GM23338 (cell line): ENCODE measurements around the gene KCND2. TPM values are rescaled to one million over a fixed set of nuclear protein-coding genes. Genes with fewer than 3 reads are reported as not detected.

Source experiments
- ATAC-seq: fragments of 200-7000 bp; cut with Tn5 transposase; 3 replicates; pipeline ENCODE4 v1.9.1; 2020
- DNase-seq: peaks from one replicate; pipeline ENCODE4 v3.0.0-alpha.2; 2015; ENCODE audit warnings: low spot score
- H2AFZ ChIP-seq: fragments of 200-600 bp; sonication (generic); 2 replicates; pipeline ENCODE4 v1.8.0; 2016; ENCODE audit warnings: antibody characterized with exemption, mild to moderate bottlenecking, moderate library complexity
- H3F3A ChIP-seq: fragments of 200-600 bp; sonication (generic); replicated peaks from 2 replicates; pipeline ENCODE4 v1.8.0; 2017; ENCODE audit warnings: antibody characterized with exemption, mixed run types, low read depth
- H3K27ac ChIP-seq: fragments of 200-600 bp; sonication (generic); 2 replicates; pipeline ENCODE4 v1.6.1; 2016; ENCODE audit warnings: low read depth
- H3K27me3 ChIP-seq: fragments of 200-600 bp; sonication (generic); 2 replicates; pipeline ENCODE4 v1.8.0; 2016; ENCODE audit warnings: mild to moderate bottlenecking, mixed run types, moderate library complexity; ENCODE audit not compliant: insufficient read depth
- H3K36me3 ChIP-seq: fragments of 200-600 bp; sonication (generic); 2 replicates; pipeline ENCODE4 v1.8.0; 2016; ENCODE audit warnings: mild to moderate bottlenecking; ENCODE audit not compliant: insufficient read depth
- H3K4me1 ChIP-seq: fragments of 200-600 bp; sonication (generic); 2 replicates; pipeline ENCODE4 v1.8.0; 2016; ENCODE audit warnings: mild to moderate bottlenecking, moderate library complexity; ENCODE audit not compliant: insufficient read depth
- H3K4me2 ChIP-seq: fragments of 200-600 bp; sonication (generic); 2 replicates; pipeline ENCODE4 v1.7.1; 2017; ENCODE audit warnings: mixed run types
- H3K4me3 ChIP-seq: fragments of 200-600 bp; sonication (generic); 2 replicates; pipeline ENCODE4 v1.6.1; 2016; ENCODE audit warnings: mixed run types
- H3K79me2 ChIP-seq: fragments of 200-600 bp; sonication (generic); replicated peaks from 2 replicates; pipeline ENCODE4 v1.8.0; 2017; ENCODE audit warnings: mild to moderate bottlenecking; ENCODE audit not compliant: insufficient read depth
- H3K9me2 ChIP-seq: fragments of 200-600 bp; sonication (generic); 2 replicates; pipeline ENCODE4 v1.8.0; 2017; ENCODE audit not compliant: insufficient read depth
- H4K20me1 ChIP-seq: fragments of 200-600 bp; sonication (generic); replicated peaks from 2 replicates; pipeline ENCODE4 v1.8.0; 2017; ENCODE audit warnings: mild to moderate bottlenecking; ENCODE audit not compliant: insufficient read depth
- H3K27ac Mint-ChIP-seq: 2 replicates; pipeline ENCODE4 v1.8.0; 2020; ENCODE audit warnings: inconsistent platforms, mild to moderate bottlenecking, moderate library complexity, mixed read lengths
- H3K27me3 Mint-ChIP-seq: 3 replicates; pipeline ENCODE4 v1.8.0; 2022; ENCODE audit warnings: low read depth, mild to moderate bottlenecking, moderate library complexity, mixed read lengths, inconsistent platforms; ENCODE audit not compliant: insufficient read depth, poor library complexity
- H3K36me3 Mint-ChIP-seq: 3 replicates; pipeline ENCODE4 v1.8.0; 2021; ENCODE audit warnings: low read depth, mild to moderate bottlenecking, inconsistent platforms, moderate library complexity, mixed read lengths
- H3K4me1 Mint-ChIP-seq: 3 replicates; pipeline ENCODE4 v1.8.0; 2020; ENCODE audit warnings: mild to moderate bottlenecking, inconsistent platforms, mixed read lengths
- H3K4me3 Mint-ChIP-seq: 3 replicates; pipeline ENCODE4 v1.8.0; 2021; ENCODE audit warnings: moderate library complexity, mild to moderate bottlenecking, inconsistent platforms, mixed read lengths
- H3K9me3 Mint-ChIP-seq: 3 replicates; pipeline ENCODE4 v1.8.0; 2020; ENCODE audit warnings: moderate library complexity, mild to moderate bottlenecking, inconsistent platforms, mixed read lengths
- CTCF ChIP-seq, 2 experiments: fragments of 200-600 bp in 1 of 2; sonication (generic) in 1 of 2; conservative IDR thresholded peaks; 2 replicates each; pipeline versions ENCODE4 v1.5.1 to v1.6.1; 2016 to 2017; ENCODE audit warnings: antibody characterized with exemption in 2 of 2, low read depth in 2 of 2, mild to moderate bottlenecking in 2 of 2, moderate library complexity in 1 of 2
- ETS1 ChIP-seq: IDR thresholded peaks from 2 replicates; pipeline ENCODE4 v1.6.1; 2016; ENCODE audit warnings: antibody characterized with exemption
- EZH2 ChIP-seq: fragments of 200-600 bp; sonication (generic); IDR thresholded peaks from one replicate; pipeline ENCODE4 v1.8.0; 2017; ENCODE audit warnings: antibody characterized with exemption, mild to moderate bottlenecking, low read depth; ENCODE audit not compliant: unreplicated experiment
- EZH2phosphoT487 ChIP-seq: fragments of 200-600 bp; sonication (generic); IDR thresholded peaks from one replicate; pipeline ENCODE4 v1.8.1; 2018; ENCODE audit warnings: antibody characterized with exemption; ENCODE audit not compliant: unreplicated experiment
- JUNB ChIP-seq: IDR thresholded peaks from one replicate; pipeline ENCODE4 v1.6.1; 2016; ENCODE audit warnings: antibody characterized with exemption; ENCODE audit not compliant: unreplicated experiment
- NANOG ChIP-seq: IDR thresholded peaks from 2 replicates; pipeline ENCODE4 v1.6.1; 2016; ENCODE audit warnings: antibody characterized with exemption, borderline replicate concordance
- POLR2AphosphoS5 ChIP-seq: IDR thresholded peaks from 2 replicates; pipeline ENCODE4 v1.6.1; 2016; ENCODE audit warnings: antibody characterized with exemption, low read depth
- STAT1 ChIP-seq: IDR thresholded peaks from one replicate; pipeline ENCODE4 v1.6.1; 2016; ENCODE audit warnings: antibody characterized with exemption; ENCODE audit not compliant: unreplicated experiment
- ZNF114 ChIP-seq: fragments of 250-450 bp; sonication (Bioruptor Pico); IDR thresholded peaks from 2 replicates; pipeline ENCODE4 v1.5.0; 2020; ENCODE audit warnings: mild to moderate bottlenecking, moderate library complexity
- ZNF331 ChIP-seq: fragments of 250-450 bp; sonication (Bioruptor Pico); IDR thresholded peaks from 2 replicates; pipeline ENCODE4 v1.5.0; 2020; ENCODE audit warnings: low read depth, mild to moderate bottlenecking, moderate library complexity
- ZNF462 ChIP-seq: fragments of 250-450 bp; sonication (Bioruptor Pico); IDR thresholded peaks from 2 replicates; pipeline ENCODE4 v1.5.0; 2020; ENCODE audit warnings: mild to moderate bottlenecking, moderate library complexity
- polyA plus RNA-seq: library from polyadenylated mRNA; unstranded; fragments of >200 nt; fragmentation: Nextera tagmentation; extraction: Ambion mirVana; gene quantifications from 2 replicates; pipeline ENCODE4 v1.2.1, GENCODE V29; 2016
- total RNA-seq: library from RNA; depleted of rRNA; stranded (reverse); fragments of >200 nt; shearing (Covaris generic); gene quantifications from 2 replicates; pipeline ENCODE4 v1.2.3, GENCODE V29; 2014

The KCND2 gene
- total and polyA plus RNA-seq, 2 experiments from 2014 or later = 7.1 to 15.6 TPM

- peaks cover 7% of the 10 kb centered on the region for H3K4me1 ChIP-seq
- DNase-seq (no peak), ATAC-seq (no peak)
These were observed 460.2 kb downstream of the KCND2 start for GRCh38 chr7:120733143-120733542.

More at GRCh38 chr7:120733143-120733542, 460.2 kb downstream of the KCND2 start:
- H3K27ac ChIP-seq = no peak overlapping the region
- Mint-ChIP-seq H3K9me3 (no peaks in the 10 kb centered on the region), H3K4me1 (peaks cover 18% of the 10 kb centered on the region), H3K27me3 (no peaks in the 10 kb centered on the region), H3K27ac (no peak overlapping the region), H3K4me3 (no peak overlapping the region), H3K36me3 (no peaks in the 10 kb centered on the region)
- H3K27me3 ChIP-seq = no peaks in the 10 kb centered on the region
- H3K4me3 ChIP-seq = no peak overlapping the region
- H3K79me2 ChIP-seq = no peaks in the 10 kb centered on the region
- H3K9me2 ChIP-seq = peaks cover 10% of the 10 kb centered on the region
- H4K20me1 ChIP-seq = no peaks in the 10 kb centered on the region
- no peaks in the 10 kb centered on the region for H3F3A ChIP-seq
- no peak overlapping the region for H2AFZ ChIP-seq
- H3K36me3 ChIP-seq = no peaks in the 10 kb centered on the region
- TF ChIP-seq ZNF331 (CRISPR knock-in tag) (no peak), EZH2phosphoT487 (no peak), STAT1 (no peak), JUNB (no peak), ETS1 (no peak), CTCF (conservative IDR thresholded peaks at IDR 0.05; ENCODE audit: low read depth in 2 of 2) (no peak), ZNF462 (no peak), ZNF114 (CRISPR knock-in tag) (no peak), POLR2AphosphoS5 (no peak), NANOG (no peak), EZH2 (no peak)
- no peak overlapping the region for H3K4me2 ChIP-seq
